GM23338 (cell line): ENCODE data around the gene BICDL2. TPM values are rescaled to one million over a fixed set of nuclear protein-coding genes. Genes with fewer than 3 reads are reported as not detected.

Source experiments
- ATAC-seq: fragments of 200-7000 bp; cut with Tn5 transposase; 3 replicates; pipeline ENCODE4 v1.9.1; 2020
- DNase-seq: peaks from one replicate; pipeline ENCODE4 v3.0.0-alpha.2; 2015; ENCODE audit warnings: low spot score
- H2AFZ ChIP-seq: fragments of 200-600 bp; sonication (generic); 2 replicates; pipeline ENCODE4 v1.8.0; 2016; ENCODE audit warnings: antibody characterized with exemption, mild to moderate bottlenecking, moderate library complexity
- H3F3A ChIP-seq: fragments of 200-600 bp; sonication (generic); replicated peaks from 2 replicates; pipeline ENCODE4 v1.8.0; 2017; ENCODE audit warnings: antibody characterized with exemption, mixed run types, low read depth
- H3K27ac ChIP-seq: fragments of 200-600 bp; sonication (generic); 2 replicates; pipeline ENCODE4 v1.6.1; 2016; ENCODE audit warnings: low read depth
- H3K27me3 ChIP-seq: fragments of 200-600 bp; sonication (generic); 2 replicates; pipeline ENCODE4 v1.8.0; 2016; ENCODE audit warnings: mild to moderate bottlenecking, mixed run types, moderate library complexity; ENCODE audit not compliant: insufficient read depth
- H3K36me3 ChIP-seq: fragments of 200-600 bp; sonication (generic); 2 replicates; pipeline ENCODE4 v1.8.0; 2016; ENCODE audit warnings: mild to moderate bottlenecking; ENCODE audit not compliant: insufficient read depth
- H3K4me1 ChIP-seq: fragments of 200-600 bp; sonication (generic); 2 replicates; pipeline ENCODE4 v1.8.0; 2016; ENCODE audit warnings: mild to moderate bottlenecking, moderate library complexity; ENCODE audit not compliant: insufficient read depth
- H3K4me2 ChIP-seq: fragments of 200-600 bp; sonication (generic); 2 replicates; pipeline ENCODE4 v1.7.1; 2017; ENCODE audit warnings: mixed run types
- H3K4me3 ChIP-seq: fragments of 200-600 bp; sonication (generic); 2 replicates; pipeline ENCODE4 v1.6.1; 2016; ENCODE audit warnings: mixed run types
- H3K79me2 ChIP-seq: fragments of 200-600 bp; sonication (generic); replicated peaks from 2 replicates; pipeline ENCODE4 v1.8.0; 2017; ENCODE audit warnings: mild to moderate bottlenecking; ENCODE audit not compliant: insufficient read depth
- H3K9me2 ChIP-seq: fragments of 200-600 bp; sonication (generic); 2 replicates; pipeline ENCODE4 v1.8.0; 2017; ENCODE audit not compliant: insufficient read depth
- H4K20me1 ChIP-seq: fragments of 200-600 bp; sonication (generic); replicated peaks from 2 replicates; pipeline ENCODE4 v1.8.0; 2017; ENCODE audit warnings: mild to moderate bottlenecking; ENCODE audit not compliant: insufficient read depth
- H3K27ac Mint-ChIP-seq: 2 replicates; pipeline ENCODE4 v1.8.0; 2020; ENCODE audit warnings: inconsistent platforms, mild to moderate bottlenecking, moderate library complexity, mixed read lengths
- H3K27me3 Mint-ChIP-seq: 3 replicates; pipeline ENCODE4 v1.8.0; 2022; ENCODE audit warnings: low read depth, mild to moderate bottlenecking, moderate library complexity, mixed read lengths, inconsistent platforms; ENCODE audit not compliant: insufficient read depth, poor library complexity
- H3K36me3 Mint-ChIP-seq: 3 replicates; pipeline ENCODE4 v1.8.0; 2021; ENCODE audit warnings: low read depth, mild to moderate bottlenecking, inconsistent platforms, moderate library complexity, mixed read lengths
- H3K4me1 Mint-ChIP-seq: 3 replicates; pipeline ENCODE4 v1.8.0; 2020; ENCODE audit warnings: mild to moderate bottlenecking, inconsistent platforms, mixed read lengths
- H3K4me3 Mint-ChIP-seq: 3 replicates; pipeline ENCODE4 v1.8.0; 2021; ENCODE audit warnings: moderate library complexity, mild to moderate bottlenecking, inconsistent platforms, mixed read lengths
- H3K9me3 Mint-ChIP-seq: 3 replicates; pipeline ENCODE4 v1.8.0; 2020; ENCODE audit warnings: moderate library complexity, mild to moderate bottlenecking, inconsistent platforms, mixed read lengths
- CREB1 ChIP-seq: fragments of 250-450 bp; sonication (Bioruptor Pico); IDR thresholded peaks from 2 replicates; pipeline ENCODE4 v1.5.0; 2020; ENCODE audit warnings: low read depth, mild to moderate bottlenecking, moderate library complexity
- CTCF ChIP-seq, 2 experiments: fragments of 200-600 bp in 1 of 2; sonication (generic) in 1 of 2; conservative IDR thresholded peaks; 2 replicates each; pipeline versions ENCODE4 v1.5.1 to v1.6.1; 2016 to 2017; ENCODE audit warnings: antibody characterized with exemption in 2 of 2, low read depth in 2 of 2, mild to moderate bottlenecking in 2 of 2, moderate library complexity in 1 of 2
- ETS1 ChIP-seq: IDR thresholded peaks from 2 replicates; pipeline ENCODE4 v1.6.1; 2016; ENCODE audit warnings: antibody characterized with exemption
- EZH2 ChIP-seq: fragments of 200-600 bp; sonication (generic); IDR thresholded peaks from one replicate; pipeline ENCODE4 v1.8.0; 2017; ENCODE audit warnings: antibody characterized with exemption, mild to moderate bottlenecking, low read depth; ENCODE audit not compliant: unreplicated experiment
- EZH2phosphoT487 ChIP-seq: fragments of 200-600 bp; sonication (generic); IDR thresholded peaks from one replicate; pipeline ENCODE4 v1.8.1; 2018; ENCODE audit warnings: antibody characterized with exemption; ENCODE audit not compliant: unreplicated experiment
- JUNB ChIP-seq: IDR thresholded peaks from one replicate; pipeline ENCODE4 v1.6.1; 2016; ENCODE audit warnings: antibody characterized with exemption; ENCODE audit not compliant: unreplicated experiment
- NANOG ChIP-seq: IDR thresholded peaks from 2 replicates; pipeline ENCODE4 v1.6.1; 2016; ENCODE audit warnings: antibody characterized with exemption, borderline replicate concordance
- POLR2AphosphoS5 ChIP-seq: IDR thresholded peaks from 2 replicates; pipeline ENCODE4 v1.6.1; 2016; ENCODE audit warnings: antibody characterized with exemption, low read depth
- REST ChIP-seq: IDR thresholded peaks from one replicate; pipeline ENCODE4 v1.6.1; 2018; ENCODE audit warnings: antibody characterized with exemption; ENCODE audit not compliant: unreplicated experiment
- STAT1 ChIP-seq: IDR thresholded peaks from one replicate; pipeline ENCODE4 v1.6.1; 2016; ENCODE audit warnings: antibody characterized with exemption; ENCODE audit not compliant: unreplicated experiment
- ZNF114 ChIP-seq: fragments of 250-450 bp; sonication (Bioruptor Pico); IDR thresholded peaks from 2 replicates; pipeline ENCODE4 v1.5.0; 2020; ENCODE audit warnings: mild to moderate bottlenecking, moderate library complexity
- ZNF331 ChIP-seq: fragments of 250-450 bp; sonication (Bioruptor Pico); IDR thresholded peaks from 2 replicates; pipeline ENCODE4 v1.5.0; 2020; ENCODE audit warnings: low read depth, mild to moderate bottlenecking, moderate library complexity
- ZNF462 ChIP-seq: fragments of 250-450 bp; sonication (Bioruptor Pico); IDR thresholded peaks from 2 replicates; pipeline ENCODE4 v1.5.0; 2020; ENCODE audit warnings: mild to moderate bottlenecking, moderate library complexity
- polyA plus RNA-seq: library from polyadenylated mRNA; unstranded; fragments of >200 nt; fragmentation: Nextera tagmentation; extraction: Ambion mirVana; gene quantifications from 2 replicates; pipeline ENCODE4 v1.2.1, GENCODE V29; 2016
- total RNA-seq: library from RNA; depleted of rRNA; stranded (reverse); fragments of >200 nt; shearing (Covaris generic); gene quantifications from 2 replicates; pipeline ENCODE4 v1.2.3, GENCODE V29; 2014

The BICDL2 gene
- total and polyA plus RNA-seq, 2 experiments from 2014 or later, result 12.7 to 18.4 TPM

- no peak overlapping the region for H3K27ac Mint-ChIP-seq
- ATAC-seq, result no peak
- peaks cover 29% of the 10 kb centered on the region for H3K4me1 Mint-ChIP-seq
- no peaks in the 10 kb centered on the region for H3K9me3 Mint-ChIP-seq
- no peaks in the 10 kb centered on the region for H3K79me2 ChIP-seq
- H3K4me3 Mint-ChIP-seq, result no peak overlapping the region
- H3K4me3 ChIP-seq, result no peak overlapping the region
- H3K4me2 ChIP-seq, result no peak overlapping the region
- no peaks in the 10 kb centered on the region for H3K36me3 Mint-ChIP-seq
- no peaks in the 10 kb centered on the region; the same call in 1 of the 2 replicates for H3F3A ChIP-seq
- no peak overlapping the region for H2AFZ ChIP-seq
- peaks cover 20% of the 10 kb centered on the region for H3K4me1 ChIP-seq
- H4K20me1 ChIP-seq, result no peaks in the 10 kb centered on the region
- TF ChIP-seq ZNF331 (CRISPR knock-in tag) (no peak), EZH2phosphoT487 (no peak), REST (no peak), NANOG (no peak), JUNB (no peak), STAT1 (no peak), ZNF114 (no peak), CREB1 (CRISPR knock-in tag) (no peak), CTCF (conservative IDR thresholded peaks at IDR 0.05; ENCODE audit: low read depth in 2 of 2) (no peak), ZNF462 (CRISPR knock-in tag) (no peak), ETS1 (no peak), POLR2AphosphoS5 (no peak), EZH2 (no peak)
- H3K27me3 Mint-ChIP-seq, result peaks cover 7% of the 10 kb centered on the region
- H3K9me2 ChIP-seq, result no peaks in the 10 kb centered on the region
- DNase-seq, result no peak
- H3K36me3 ChIP-seq, result no peaks in the 10 kb centered on the region
- H3K27me3 ChIP-seq, result no peaks in the 10 kb centered on the region
- H3K27ac ChIP-seq, result no peak overlapping the region
Observed at GRCh38 chr16:2988590-2989099, 48.1 kb downstream of the BICDL2 start.
